ENCODE data around the gene PTPRQ.

The PTPRQ gene

DNA sequence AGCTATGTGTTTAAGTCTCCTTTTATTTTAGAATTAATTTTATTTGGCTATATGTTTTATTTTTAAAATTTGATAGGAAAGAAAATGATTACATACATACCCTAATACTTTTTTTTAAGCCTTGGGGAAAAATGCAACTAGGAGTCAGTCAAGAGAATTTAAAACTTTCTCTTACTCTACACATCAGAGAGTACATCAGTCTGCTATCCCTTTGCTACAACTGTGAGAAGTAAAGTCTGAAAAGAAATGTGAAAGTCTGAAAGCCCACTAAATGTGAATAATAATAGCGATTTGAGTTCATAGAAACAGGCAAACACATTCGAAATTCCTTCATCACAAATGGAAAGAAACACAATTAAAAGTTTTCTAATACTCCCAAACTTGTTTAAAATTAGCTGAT is 95.0 kb downstream of the PTPRQ start:
- DNase-seq (ENCODE audit: low read depth, low spot score) = no peak
- no peak overlapping the region for H3K27ac ChIP-seq

DNA sequence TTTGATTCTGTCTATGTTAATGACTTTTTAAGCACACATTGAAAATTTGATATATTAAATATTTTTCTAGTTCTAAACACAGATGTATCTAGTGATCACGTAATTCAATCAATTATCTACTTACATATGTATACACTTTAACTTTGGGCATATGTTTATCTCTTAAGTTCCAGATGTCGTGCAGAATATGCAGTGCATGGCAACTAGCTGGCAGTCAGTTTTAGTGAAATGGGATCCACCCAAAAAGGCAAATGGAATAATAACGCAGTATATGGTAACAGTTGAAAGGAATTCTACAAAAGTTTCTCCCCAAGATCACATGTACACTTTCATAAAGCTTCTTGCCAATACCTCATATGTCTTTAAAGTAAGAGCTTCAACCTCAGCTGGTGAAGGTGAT is 105.3 kb downstream of the PTPRQ start:
- DNase-seq (ENCODE audit: low read depth, low spot score) = no peak
- no peak overlapping the region for H3K27ac ChIP-seq

DNA sequence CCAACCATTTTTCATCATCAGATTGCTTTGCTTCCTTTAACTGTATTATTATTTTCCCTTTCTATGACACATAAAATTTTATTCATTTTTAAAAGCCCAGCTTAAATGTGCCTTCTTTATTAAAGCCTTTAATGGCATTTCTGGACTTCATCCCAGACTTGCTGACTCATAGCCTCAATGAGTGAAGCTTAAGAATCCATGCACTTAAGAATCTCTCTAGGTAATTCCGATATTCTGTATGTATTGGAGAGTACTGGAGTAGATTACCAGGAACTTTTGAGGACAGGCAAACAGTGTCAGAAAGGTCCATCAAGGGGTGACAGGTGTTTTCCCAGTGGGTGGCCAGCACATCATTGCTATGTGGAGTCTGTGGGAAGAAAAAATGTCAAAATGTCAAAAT is 107.9 kb downstream of the PTPRQ start:
- DNase-seq (ENCODE audit: low read depth, low spot score) = peak; percentile 79

GRCh38 chr12:80553316-80553715 is 109.3 kb downstream of the PTPRQ start:
- peak overlapping the region; percentile 10 for H3K27ac ChIP-seq
- DNase-seq (ENCODE audit: low read depth, low spot score) = peak; percentile 34

More for the DNA sequence above, 107.9 kb downstream of the PTPRQ start:
- H3K27ac ChIP-seq = peak overlapping the region; percentile 1

GRCh38 chr12:80556566-80556965 is 112.5 kb downstream of the PTPRQ start:
- no peak overlapping the region for H3K27ac ChIP-seq
- DNase-seq (ENCODE audit: low read depth, low spot score) = no peak

DNA sequence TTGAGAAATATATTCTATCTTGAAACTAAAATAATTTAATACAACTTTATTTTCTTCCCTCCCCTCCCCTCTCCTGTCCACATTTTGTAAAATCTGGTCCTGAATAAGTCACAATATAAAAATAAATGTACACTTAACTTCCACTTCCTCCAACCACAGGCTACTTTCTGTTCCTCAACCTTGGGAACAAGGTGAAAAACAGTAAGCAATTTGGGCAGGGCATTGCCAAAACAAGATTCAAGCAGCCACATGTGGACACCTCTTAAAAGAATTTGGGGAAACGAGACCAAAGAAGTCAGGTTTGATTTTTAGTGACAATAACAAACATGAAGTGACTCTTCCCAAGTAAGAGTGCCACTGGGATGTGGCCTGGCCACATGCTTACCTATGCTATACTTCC is 115.7 kb downstream of the PTPRQ start:
- no peak overlapping the region for H3K27ac ChIP-seq

GRCh38 chr12:80565271-80565670 is 121.2 kb downstream of the PTPRQ start:
- H3K27ac ChIP-seq = no peak overlapping the region
- no peak for DNase-seq (ENCODE audit: low read depth, low spot score)

More for the DNA sequence above, 115.7 kb downstream of the PTPRQ start:
- no peak for DNase-seq (ENCODE audit: low read depth, low spot score)

DNA sequence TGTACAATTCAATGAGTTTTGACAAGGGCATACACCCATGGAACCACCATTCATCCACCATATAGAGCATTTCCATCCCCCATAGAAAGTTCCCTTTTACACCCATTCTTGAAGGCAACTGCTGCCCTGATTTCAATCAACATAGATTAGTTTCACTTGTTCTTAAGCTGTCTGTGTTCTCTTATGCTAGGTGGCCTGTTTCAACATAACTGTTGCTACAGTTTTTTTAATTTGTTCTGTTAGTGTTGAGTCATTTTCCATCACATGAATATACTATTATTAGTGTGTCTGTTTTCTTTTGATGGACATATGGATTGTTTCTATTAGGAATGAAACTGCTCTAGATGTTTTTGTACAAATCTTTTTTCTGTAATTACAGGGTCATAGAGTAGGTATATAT is 123.4 kb downstream of the PTPRQ start:
- no peak for DNase-seq (ENCODE audit: low read depth, low spot score)
- no peak overlapping the region for H3K27ac ChIP-seq

DNA sequence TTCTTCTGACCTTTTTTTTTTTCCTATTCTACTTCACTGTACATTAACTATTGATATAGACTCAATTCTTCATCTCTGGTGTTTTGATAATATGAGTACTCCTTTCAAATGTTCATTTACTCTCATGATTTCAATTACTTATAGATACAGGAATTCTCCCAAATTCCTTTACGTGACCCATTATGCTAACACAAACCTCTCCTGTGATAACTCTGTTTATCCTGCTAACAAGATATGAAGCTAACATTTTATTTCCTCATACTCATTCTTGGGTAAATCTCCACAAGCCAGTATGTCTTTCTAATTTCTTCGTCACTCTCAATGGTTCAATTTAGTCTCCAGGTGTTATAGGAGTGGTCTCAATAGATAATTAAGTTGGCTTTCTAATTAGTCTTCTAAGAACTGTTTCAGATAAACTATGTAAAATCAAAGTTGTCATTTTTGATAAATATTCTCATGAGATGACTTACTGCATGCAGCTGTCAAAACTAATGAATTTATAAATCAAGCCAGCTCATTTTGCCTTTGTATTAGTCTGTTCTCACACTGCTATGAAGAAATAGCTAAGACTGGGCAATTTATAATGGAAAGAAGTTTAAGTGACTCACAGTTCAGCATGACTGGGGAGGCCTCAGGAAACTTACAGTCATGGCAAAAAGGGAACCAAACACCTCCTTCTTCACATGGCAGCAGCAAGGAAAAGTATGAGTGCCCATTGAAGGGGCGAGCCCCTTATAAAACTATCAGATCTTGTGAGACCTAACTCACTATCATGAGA is 132.8 kb downstream of the PTPRQ start:
- DNase-seq (ENCODE audit: low read depth, low spot score) = no peak

GRCh38 chr12:80580254-80580653 is 136.2 kb downstream of the PTPRQ start:
- H3K27ac ChIP-seq = peak overlapping the region; percentile 14
- peak; percentile 20 for DNase-seq (ENCODE audit: low read depth, low spot score)

More for the DNA sequence above, 132.8 kb downstream of the PTPRQ start:
- no peak overlapping the region for H3K27ac ChIP-seq

DNA sequence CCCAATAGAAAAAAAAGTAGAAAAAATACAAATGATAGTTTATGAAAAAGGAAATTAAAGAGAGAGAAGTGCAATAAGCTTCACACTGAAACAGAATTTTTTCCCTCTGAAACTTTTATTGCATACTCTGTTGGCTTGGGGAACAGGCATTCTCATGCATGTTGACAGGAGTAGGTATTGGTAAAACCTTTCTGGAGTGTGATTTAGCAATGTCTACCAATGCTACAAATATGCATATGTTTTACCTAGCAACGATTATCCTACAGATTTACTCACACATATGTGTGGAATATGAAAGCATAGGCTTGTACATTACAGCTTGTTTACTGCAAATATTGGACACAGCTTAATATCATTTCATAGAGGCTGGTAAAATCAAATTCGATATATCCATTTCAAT is 137.7 kb downstream of the PTPRQ start:
- no peak overlapping the region for H3K27ac ChIP-seq
- no peak for DNase-seq (ENCODE audit: low read depth, low spot score)

GRCh38 chr12:80582431-80582830 is 138.4 kb downstream of the PTPRQ start:
- no peak for DNase-seq (ENCODE audit: low read depth, low spot score)
- no peak overlapping the region for H3K27ac ChIP-seq

- no peak overlapping the region for H3K27ac ChIP-seq
- no peak for DNase-seq (ENCODE audit: low read depth, low spot score)
Observed at GRCh38 chr12:80589077-80589476, 145.0 kb downstream of the PTPRQ start.

GRCh38 chr12:80590085-80590484 is 146.1 kb downstream of the PTPRQ start:
- no peak for DNase-seq (ENCODE audit: low read depth, low spot score)
- H3K27ac ChIP-seq = no peak overlapping the region

GRCh38 chr12:80593766-80594165 is 149.7 kb downstream of the PTPRQ start:
- H3K27ac ChIP-seq = no peak overlapping the region
- no peak for DNase-seq (ENCODE audit: low read depth, low spot score)

DNA sequence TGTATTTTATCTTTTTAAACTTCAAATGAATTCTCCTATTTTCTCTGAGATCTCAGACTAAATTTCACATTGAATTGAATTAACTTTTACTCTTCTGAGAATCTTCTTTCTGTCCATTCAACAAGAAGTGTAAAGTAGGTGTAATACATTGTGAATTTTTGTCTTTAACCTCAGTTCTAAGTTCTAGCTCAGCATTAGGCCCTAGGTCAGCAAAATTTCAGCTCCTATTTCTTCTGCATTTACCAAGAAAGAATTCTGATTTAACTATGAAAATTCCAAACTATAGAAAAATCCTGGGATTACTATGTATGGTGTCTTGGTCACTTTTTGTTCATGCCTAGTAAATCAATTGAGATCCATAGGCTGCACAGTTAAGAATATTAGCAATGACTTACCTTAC is 152.5 kb downstream of the PTPRQ start:
- H3K27ac ChIP-seq = no peak overlapping the region
- DNase-seq (ENCODE audit: low read depth, low spot score) = no peak

GRCh38 chr12:80598004-80598606 is 154.1 kb downstream of the PTPRQ start:
- no peak overlapping the region for H3K27ac ChIP-seq
- peak; percentile 18 for DNase-seq (ENCODE audit: low read depth, low spot score)

- no peak overlapping the region for H3K27ac ChIP-seq
- DNase-seq (ENCODE audit: low read depth, low spot score) = no peak
Observed at GRCh38 chr12:80602455-80602854, 158.4 kb downstream of the PTPRQ start.

GRCh38 chr12:80607361-80608135 is 163.5 kb downstream of the PTPRQ start:
- DNase-seq (ENCODE audit: low read depth, low spot score) = no peak
- H3K27ac ChIP-seq = no peak overlapping the region

- no peak for DNase-seq (ENCODE audit: low read depth, low spot score)
- H3K27ac ChIP-seq = no peak overlapping the region
Observed at GRCh38 chr12:80617733-80618132, 173.7 kb downstream of the PTPRQ start.

DNA sequence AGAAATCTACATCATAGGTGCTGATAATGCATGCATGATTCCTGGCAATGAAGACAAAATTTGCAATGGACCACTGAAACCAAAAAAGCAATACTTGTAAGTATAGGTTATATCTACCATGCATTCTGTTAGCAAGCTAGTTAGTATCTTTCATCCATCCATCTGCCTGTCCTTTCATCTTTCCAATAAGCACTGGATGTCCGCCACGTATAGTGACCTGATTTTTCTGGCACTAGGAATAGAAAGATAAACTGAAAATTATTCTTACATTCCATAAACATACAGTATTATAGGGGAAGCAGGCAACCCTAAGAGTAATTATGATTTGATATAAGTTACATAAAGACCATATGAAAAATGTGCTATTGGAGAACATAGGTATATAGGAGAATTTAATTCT is 176.2 kb downstream of the PTPRQ start:
- DNase-seq (ENCODE audit: low read depth, low spot score) = no peak
- no peak overlapping the region for H3K27ac ChIP-seq
